ENCODE measurements around the gene NSD1.

DNA sequence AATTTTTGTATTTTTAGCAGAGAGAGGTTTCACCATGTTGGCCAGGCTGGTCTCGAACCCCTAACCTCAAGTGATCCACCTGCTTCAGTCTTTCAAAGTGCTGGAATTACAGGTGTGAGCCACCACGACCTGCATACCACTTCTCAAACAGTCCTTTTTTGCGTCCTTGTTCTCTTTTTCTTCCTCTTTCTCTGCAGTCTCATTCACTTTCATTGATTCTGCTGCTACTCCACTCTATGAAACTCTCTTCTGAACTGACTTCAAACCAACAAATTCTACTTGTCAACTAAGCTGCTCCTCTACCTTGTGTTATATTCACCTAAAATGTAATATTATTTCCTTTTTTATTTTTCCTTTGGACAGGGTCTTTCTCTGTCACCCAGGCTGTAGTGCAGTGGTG is 7.9 kb downstream of the NSD1 start:
- TF ChIP-seq POLR2A (IDR thresholded peaks at IDR 0.05) (no peak), POLR2AphosphoS5 (IDR thresholded peaks at IDR 0.05; ENCODE audit: insufficient read depth in 1 of 2, low read depth in 1 of 2) (no peak)
- TF ChIP-seq, protein P1, sequence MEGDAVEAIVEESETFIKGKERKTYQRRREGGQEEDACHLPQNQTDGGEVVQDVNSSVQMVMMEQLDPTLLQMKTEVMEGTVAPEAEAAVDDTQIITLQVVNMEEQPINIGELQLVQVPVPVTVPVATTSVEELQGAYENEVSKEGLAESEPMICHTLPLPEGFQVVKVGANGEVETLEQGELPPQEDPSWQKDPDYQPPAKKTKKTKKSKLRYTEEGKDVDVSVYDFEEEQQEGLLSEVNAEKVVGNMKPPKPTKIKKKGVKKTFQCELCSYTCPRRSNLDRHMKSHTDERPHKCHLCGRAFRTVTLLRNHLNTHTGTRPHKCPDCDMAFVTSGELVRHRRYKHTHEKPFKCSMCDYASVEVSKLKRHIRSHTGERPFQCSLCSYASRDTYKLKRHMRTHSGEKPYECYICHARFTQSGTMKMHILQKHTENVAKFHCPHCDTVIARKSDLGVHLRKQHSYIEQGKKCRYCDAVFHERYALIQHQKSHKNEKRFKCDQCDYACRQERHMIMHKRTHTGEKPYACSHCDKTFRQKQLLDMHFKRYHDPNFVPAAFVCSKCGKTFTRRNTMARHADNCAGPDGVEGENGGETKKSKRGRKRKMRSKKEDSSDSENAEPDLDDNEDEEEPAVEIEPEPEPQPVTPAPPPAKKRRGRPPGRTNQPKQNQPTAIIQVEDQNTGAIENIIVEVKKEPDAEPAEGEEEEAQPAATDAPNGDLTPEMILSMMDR (IDR thresholded peaks at IDR 0.05), result no peak

All from vagina (tissue), 2 donors.